ENCODE measurements around the gene MIDN.

MIDN gene

DNA sequence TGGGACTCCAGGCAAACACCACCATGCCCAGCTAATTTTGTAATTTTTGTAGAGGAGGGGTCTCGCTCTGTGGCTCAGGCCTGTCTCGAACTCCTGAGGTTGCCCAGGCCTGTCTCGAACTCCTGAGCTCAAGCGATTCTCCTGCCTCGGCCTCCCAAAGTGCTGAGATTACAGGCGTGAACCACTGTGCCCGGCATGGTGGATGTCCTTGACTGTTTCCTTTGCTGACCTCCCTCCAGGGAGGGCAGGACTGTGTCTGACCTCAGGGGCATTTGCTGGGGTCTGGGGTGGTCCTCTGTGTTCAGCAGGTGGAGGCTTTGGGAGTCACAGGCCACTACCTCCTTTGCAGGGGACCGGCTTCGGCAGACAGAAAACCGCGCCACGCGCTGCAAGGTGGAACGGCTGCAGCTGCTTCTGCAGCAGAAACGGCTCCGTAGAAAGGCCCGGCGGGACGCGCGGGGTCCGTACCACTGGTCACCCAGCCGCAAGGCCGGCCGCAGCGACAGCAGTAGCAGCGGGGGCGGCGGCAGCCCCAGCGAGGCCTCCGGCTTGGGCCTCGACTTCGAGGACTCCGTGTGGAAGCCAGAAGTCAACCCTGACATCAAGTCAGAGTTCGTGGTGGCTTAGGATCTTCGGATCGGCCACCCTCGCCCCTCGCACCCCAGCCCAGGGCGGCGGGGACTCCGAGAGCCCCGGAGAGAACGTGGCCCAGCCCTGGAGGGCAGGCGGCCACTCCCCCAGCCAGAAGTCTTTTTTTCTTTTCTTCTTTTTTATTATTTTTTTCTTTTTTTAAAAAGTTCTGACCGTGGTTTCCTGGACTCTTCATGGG lies 8.5 kb downstream of the MIDN start:
- Histone ChIP-seq H3K4me3 (ENCODE audit: low read length) (no peak overlapping the region), H3F3A (ENCODE audit: insufficient read depth, low read length) (peaks cover 23% of the 10 kb centered on the region), H3K27ac (ENCODE audit: low read length) (no peak overlapping the region), H3K9ac (ENCODE audit: low read length) (no peak overlapping the region), H2AFZ (ENCODE audit: low read length) (no peak overlapping the region), H3K4me1 (ENCODE audit: low read length) (peaks cover 20% of the 10 kb centered on the region), H3K79me2 (ENCODE audit: low read length) (peaks cover 36% of the 10 kb centered on the region), H3K9me2 (replicated peaks; ENCODE audit: insufficient read depth, low read length) (no peaks in the 10 kb centered on the region), H4K20me1 (ENCODE audit: insufficient read depth, low read length) (no peaks in the 10 kb centered on the region), H3K4me2 (ENCODE audit: low read depth, low read length) (no peak overlapping the region), H3K27me3 (replicated peaks; ENCODE audit: insufficient read depth, low read length) (no peaks in the 10 kb centered on the region), H3K9me3 (replicated peaks; ENCODE audit: insufficient read depth, low read length) (no peaks in the 10 kb centered on the region), H3K36me3 (replicated peaks; ENCODE audit: insufficient read depth, low read length) (peaks cover 12% of the 10 kb centered on the region; the same call in 1 of the 2 replicates)
- DNase-seq = no peak
- TF ChIP-seq EZH2phosphoT487 (IDR thresholded peaks at IDR 0.05; ENCODE audit: low read length) = no peak
- TF ChIP-seq EZH2 (optimal IDR thresholded peaks at IDR 0.05; ENCODE audit: low read depth, low read length) = no peak
- no peak for TF ChIP-seq CTCF (IDR thresholded peaks at IDR 0.05; ENCODE audit: low read length)

DNA sequence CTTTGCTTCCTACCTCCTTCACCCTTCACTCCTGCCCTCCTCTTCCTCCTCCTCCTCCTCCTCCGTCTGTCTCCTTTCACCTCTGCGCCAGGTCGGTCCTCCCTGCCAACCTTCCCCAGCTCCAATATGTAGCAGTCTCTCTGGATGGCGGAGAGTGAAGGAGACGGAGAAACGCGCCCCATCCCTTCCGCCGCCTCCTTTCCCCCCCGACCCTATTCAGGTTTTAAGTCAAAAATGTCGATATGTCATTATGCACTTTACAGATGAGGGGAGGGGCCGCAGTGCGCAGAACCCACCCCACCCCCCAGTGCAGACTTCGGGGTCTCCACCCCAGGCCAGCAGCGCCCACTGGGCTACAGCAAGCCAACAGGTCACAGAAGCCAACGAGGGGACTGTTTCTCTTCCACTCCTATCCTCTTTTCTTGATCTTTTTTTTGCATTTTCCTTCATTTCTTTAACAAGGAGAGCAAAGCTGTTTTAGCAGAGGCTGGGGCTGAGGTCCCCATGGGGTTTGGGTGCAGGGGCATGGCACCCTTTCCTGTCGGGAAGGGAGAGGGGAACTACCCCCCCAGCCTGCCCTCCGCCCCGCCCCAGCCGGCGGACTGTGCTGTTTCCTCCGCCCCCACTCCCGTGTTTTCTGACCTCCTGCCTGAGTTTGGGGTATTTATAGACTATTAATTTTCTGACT lies 9.2 kb downstream of the MIDN start:
- H3K27ac ChIP-seq (ENCODE audit: low read length) = no peak overlapping the region
- H3K9me2 ChIP-seq (replicated peaks; ENCODE audit: insufficient read depth, low read length) = no peaks in the 10 kb centered on the region
- peaks cover 31% of the 10 kb centered on the region for H3K79me2 ChIP-seq (ENCODE audit: low read length)
- no peak for DNase-seq
- no peak for TF ChIP-seq EZH2phosphoT487 (IDR thresholded peaks at IDR 0.05; ENCODE audit: low read length)
- TF ChIP-seq EZH2 (optimal IDR thresholded peaks at IDR 0.05; ENCODE audit: low read depth, low read length) = no peak
- no peak for TF ChIP-seq CTCF (IDR thresholded peaks at IDR 0.05; ENCODE audit: low read length)
- H3K4me3 ChIP-seq (ENCODE audit: low read length) = no peak overlapping the region
- H3K4me1 ChIP-seq (ENCODE audit: low read length) = peaks cover 23% of the 10 kb centered on the region
- H3K36me3 ChIP-seq (replicated peaks; ENCODE audit: insufficient read depth, low read length) = peaks cover 12% of the 10 kb centered on the region; the same call in 1 of the 2 replicates
- H3K27me3 ChIP-seq (replicated peaks; ENCODE audit: insufficient read depth, low read length) = no peaks in the 10 kb centered on the region
- no peak overlapping the region for H3K4me2 ChIP-seq (ENCODE audit: low read depth, low read length)
- H2AFZ ChIP-seq (ENCODE audit: low read length) = no peak overlapping the region
- peaks cover 23% of the 10 kb centered on the region for H3F3A ChIP-seq (ENCODE audit: insufficient read depth, low read length)
- no peaks in the 10 kb centered on the region for H4K20me1 ChIP-seq (ENCODE audit: insufficient read depth, low read length)
- no peaks in the 10 kb centered on the region for H3K9me3 ChIP-seq (replicated peaks; ENCODE audit: insufficient read depth, low read length)
- no peak overlapping the region for H3K9ac ChIP-seq (ENCODE audit: low read length)

GRCh38 chr19:1258163-1258492 lies 9.7 kb downstream of the MIDN start:
- H3K36me3 ChIP-seq (replicated peaks; ENCODE audit: insufficient read depth, low read length) = peaks cover 12% of the 10 kb centered on the region; the same call in 1 of the 2 replicates
- H3K27me3 ChIP-seq (replicated peaks; ENCODE audit: insufficient read depth, low read length) = no peaks in the 10 kb centered on the region
- H3K9me3 ChIP-seq (replicated peaks; ENCODE audit: insufficient read depth, low read length) = no peaks in the 10 kb centered on the region
- H3K27ac ChIP-seq (ENCODE audit: low read length) = 0 out of 2 replicates have a peak overlapping the region, but pooled peaks have one; percentile 4
- H3K4me2 ChIP-seq (ENCODE audit: low read depth, low read length) = peak overlapping the region; percentile 98; the same call in 1 of the 2 replicates
- no peak overlapping the region; the same call in 1 of the 2 replicates for H3K9ac ChIP-seq (ENCODE audit: low read length)
- no peak overlapping the region for H3K4me3 ChIP-seq (ENCODE audit: low read length)
- TF ChIP-seq EZH2 (optimal IDR thresholded peaks at IDR 0.05; ENCODE audit: low read depth, low read length) (no peak), CTCF (IDR thresholded peaks at IDR 0.05; ENCODE audit: low read length) (no peak), EZH2phosphoT487 (IDR thresholded peaks at IDR 0.05; ENCODE audit: low read length) (no peak)
- no peak overlapping the region for H2AFZ ChIP-seq (ENCODE audit: low read length)
- no peak for DNase-seq
- H3K9me2 ChIP-seq (replicated peaks; ENCODE audit: insufficient read depth, low read length) = no peaks in the 10 kb centered on the region
- peaks cover 23% of the 10 kb centered on the region for H3K4me1 ChIP-seq (ENCODE audit: low read length)
- no peaks in the 10 kb centered on the region for H4K20me1 ChIP-seq (ENCODE audit: insufficient read depth, low read length)
- H3F3A ChIP-seq (ENCODE audit: insufficient read depth, low read length) = peaks cover 23% of the 10 kb centered on the region
- H3K79me2 ChIP-seq (ENCODE audit: low read length) = peaks cover 29% of the 10 kb centered on the region

Data from MM.1S (cell line).